IPS DF 19.7 (cell line): ENCODE data around the gene LGALSL.

Source experiments
- DNase-seq: peaks from one replicate; pipeline ENCODE4 v3.0.0-alpha.2; 2013; ENCODE audit warnings: low read depth, low spot score

LGALSL gene

GRCh38 chr2:64453770-64454385 lies at the start of gene LGALSL:
TSS of gene LGALSL (plus strand) at chr2:64454162. CDS start at chr2:64454546, 384 bp downstream.
- no peak for DNase-seq

- no peak for DNase-seq
Observed at GRCh38 chr2:64404743-64405142, 49.2 kb upstream of the LGALSL start.

GRCh38 chr2:64405581-64406406 lies 48.2 kb upstream of the LGALSL start:
- DNase-seq: no peak

- no peak for DNase-seq
Observed at GRCh38 chr2:64406407-64406774, 47.6 kb upstream of the LGALSL start.

- DNase-seq: no peak
Observed at GRCh38 chr2:64408031-64408430, 45.9 kb upstream of the LGALSL start.

GRCh38 chr2:64410671-64411070 lies 43.3 kb upstream of the LGALSL start:
- DNase-seq: no peak

- DNase-seq: no peak
Observed at GRCh38 chr2:64412671-64413070, 41.3 kb upstream of the LGALSL start.

GRCh38 chr2:64414736-64415435 lies 39.1 kb upstream of the LGALSL start:
- DNase-seq: no peak

- DNase-seq: no peak
Observed at GRCh38 chr2:64417624-64418023, 36.3 kb upstream of the LGALSL start.

- no peak for DNase-seq
Observed at GRCh38 chr2:64419596-64420165, 34.3 kb upstream of the LGALSL start.

GRCh38 chr2:64420677-64421076 lies 33.3 kb upstream of the LGALSL start:
- no peak for DNase-seq

GRCh38 chr2:64421201-64421600 lies 32.8 kb upstream of the LGALSL start:
- DNase-seq: no peak

GRCh38 chr2:64422466-64422865 lies 31.5 kb upstream of the LGALSL start:
- DNase-seq: no peak

GRCh38 chr2:64423303-64423702 lies 30.7 kb upstream of the LGALSL start:
- DNase-seq: no peak

GRCh38 chr2:64424416-64424987 lies 29.5 kb upstream of the LGALSL start:
- no peak for DNase-seq

GRCh38 chr2:64426183-64426952 lies 27.6 kb upstream of the LGALSL start:
- DNase-seq: no peak

- DNase-seq: no peak
Observed at GRCh38 chr2:64434039-64434657, 19.8 kb upstream of the LGALSL start.

GRCh38 chr2:64437883-64438282 lies 16.1 kb upstream of the LGALSL start:
- DNase-seq: no peak

GRCh38 chr2:64439194-64439593 lies 14.8 kb upstream of the LGALSL start:
- DNase-seq: no peak

- DNase-seq: no peak
Observed at GRCh38 chr2:64440843-64441242, 13.1 kb upstream of the LGALSL start.

- DNase-seq: no peak
Observed at GRCh38 chr2:64442277-64442676, 11.7 kb upstream of the LGALSL start.
